Naive thymus-derived CD4-positive, alpha-beta T cell (primary cell): Measurements from ENCODE around the gene IGF2BP2. TPM values are rescaled to one million over a fixed set of nuclear protein-coding genes. Genes with fewer than 3 reads are reported as not detected.

Experiments used
- ATAC-seq: fragments of 150-1000 bp; cut with Tn5 transposase; 2 replicates; pipeline ENCODE4 v1.10.0; 2021; ENCODE audit warnings: mild to moderate bottlenecking, moderate library complexity
- CTCF ChIA-PET: fragments of 350-600 bp; sonication (Branson Sonifier 250); formaldehyde crosslinking; loops from one replicate; lab custom pipeline; 2021; ENCODE audit warnings: antibody characterized with exemption; lab: Charles Lee
- POLR2A ChIA-PET: fragments of 350-600 bp; sonication (Branson Sonifier 250); formaldehyde crosslinking; loops from one replicate; lab custom pipeline; 2021; ENCODE audit warnings: antibody characterized with exemption, inconsistent platforms; lab: Charles Lee
- DNase-seq, 9 donors: peaks; one replicate each; pipeline versions ENCODE4 v3.0.0 to v3.0.0-alpha.2; 2020 to 2022; ENCODE audit warnings: mixed read lengths in 1 of 9
- H3K27ac ChIP-seq: one replicate; pipeline ENCODE4 v1.7.0; 2013; ENCODE audit warnings: mild to moderate bottlenecking, low read depth, low read length, moderate library complexity
- H3K27me3 ChIP-seq, 2 donors: one replicate each; pipeline ENCODE4 v1.7.0; 2013; ENCODE audit warnings: low read length in 2 of 2, mild to moderate bottlenecking in 2 of 2, moderate library complexity in 2 of 2; ENCODE audit not compliant: control insufficient read depth in 2 of 2, insufficient read depth in 2 of 2
- H3K36me3 ChIP-seq, 3 experiments: 1 replicate in 2 of 3; 2 replicates in 1 of 3; pipeline ENCODE4 v1.7.0; 2013; ENCODE audit warnings: low read length in 3 of 3, mild to moderate bottlenecking in 3 of 3, moderate library complexity in 1 of 3; ENCODE audit not compliant: insufficient read depth in 3 of 3, control insufficient read depth in 2 of 3
- H3K4me1 ChIP-seq, 2 donors: one replicate each; pipeline ENCODE4 v1.7.0; 2013; ENCODE audit warnings: low read length in 2 of 2, mild to moderate bottlenecking in 2 of 2, moderate library complexity in 1 of 2; ENCODE audit not compliant: control insufficient read depth in 2 of 2, insufficient read depth in 2 of 2
- H3K4me3 ChIP-seq: 2 replicates; pipeline ENCODE4 v1.7.0; 2013; ENCODE audit warnings: mild to moderate bottlenecking, low read length
- H3K9me3 ChIP-seq, 3 experiments: 1 replicate in 2 of 3; 2 replicates in 1 of 3; pipeline ENCODE4 v1.7.0; 2013; ENCODE audit warnings: low read length in 3 of 3; ENCODE audit not compliant: control insufficient read depth in 2 of 3
- H3K27ac Mint-ChIP-seq, 9 donors: one replicate each; pipeline ENCODE4 v1.8.0; 2020 to 2022; ENCODE audit warnings: mixed read lengths in 9 of 9, mild to moderate bottlenecking in 8 of 9, moderate library complexity in 5 of 9, inconsistent platforms in 2 of 9
- H3K27me3 Mint-ChIP-seq, 5 donors: one replicate each; pipeline ENCODE4 v1.8.0; 2021 to 2022; ENCODE audit warnings: mixed read lengths in 5 of 5, mild to moderate bottlenecking in 1 of 5
- H3K36me3 Mint-ChIP-seq, 5 donors: one replicate each; pipeline ENCODE4 v1.8.0; 2020 to 2022; ENCODE audit warnings: mixed read lengths in 5 of 5, mild to moderate bottlenecking in 3 of 5, inconsistent platforms in 1 of 5
- H3K4me1 Mint-ChIP-seq, 7 donors: one replicate each; pipeline ENCODE4 v1.8.0; 2020 to 2022; ENCODE audit warnings: mixed read lengths in 7 of 7, mild to moderate bottlenecking in 3 of 7, inconsistent platforms in 1 of 7
- H3K4me3 Mint-ChIP-seq, 10 donors: one replicate each; pipeline ENCODE4 v1.8.0; 2020 to 2022; ENCODE audit warnings: mild to moderate bottlenecking in 10 of 10, mixed read lengths in 10 of 10, moderate library complexity in 6 of 10, inconsistent platforms in 2 of 10
- H3K9me3 Mint-ChIP-seq, 11 donors: one replicate each; pipeline ENCODE4 v1.8.0; 2020 to 2022; ENCODE audit warnings: mixed read lengths in 11 of 11, mild to moderate bottlenecking in 4 of 11, inconsistent platforms in 1 of 11, moderate library complexity in 1 of 11
- intact Hi-C, 2 donors: fragments of 100-400 bp; cut with micrococcal nuclease; formaldehyde crosslinking; loops; one replicate each; pipeline ENCODE4 v1.15.1; 2023
- polyA plus RNA-seq, 2 donors: library from polyadenylated mRNA; unstranded; fragments of 300-500 nt; fragmentation: Illumina TruSeq; gene quantifications; one replicate each; pipeline ENCODE4 v1.2.3, GENCODE V29; 2021
- total RNA-seq, 6 experiments: library from RNA in 5 of 6; stranded (reverse) in 5 of 6; gene quantifications; 1 replicate in 5 of 6; 2 replicates in 1 of 6; pipeline ENCODE4 v1.2.3 and lab custom pipeline; 2021 to 2026

The IGF2BP2 gene
- total and polyA plus RNA-seq, 7 experiments from 2014 or later = 0.14 to 5.0 (median 0.87) TPM; not detected in 3

- DNase-seq (no peak), ATAC-seq (no peak)
- Mint-ChIP-seq H3K9me3 (no peaks in the 10 kb centered on the region), H3K4me3 (no peak overlapping the region), H3K36me3 (no peaks in the 10 kb centered on the region), H3K27ac (no peak overlapping the region), H3K27me3 (peaks cover 7 to 24% (median 12%) of the 10 kb centered on the region in 5 donors), H3K4me1 (peaks cover 0 to 10% (median 0%) of the 10 kb centered on the region in 7 donors)
- Histone ChIP-seq H3K27ac (no peak overlapping the region), H3K9me3 (no peaks in the 10 kb centered on the region), H3K4me1 (no peaks in the 10 kb centered on the region), H3K27me3 (no peaks in the 10 kb centered on the region), H3K4me3 (no peak overlapping the region), H3K36me3 (no peaks in the 10 kb centered on the region)
- POLR2A ChIA-PET = interaction anchor here (0.5 kb wide), 1 partner anchor 191 kb away, joined by 3 read pairs; no protein-coding TSS in a partner anchor
- intact Hi-C loops = no loop called here
- CTCF ChIA-PET = interaction anchor here (1.9 kb wide), 1 partner anchor 10 kb away, joined by 5 read pairs; no protein-coding TSS in a partner anchor
These were observed 166.3 kb downstream of the IGF2BP2 start for GRCh38 chr3:185658504-185658912.

DNA sequence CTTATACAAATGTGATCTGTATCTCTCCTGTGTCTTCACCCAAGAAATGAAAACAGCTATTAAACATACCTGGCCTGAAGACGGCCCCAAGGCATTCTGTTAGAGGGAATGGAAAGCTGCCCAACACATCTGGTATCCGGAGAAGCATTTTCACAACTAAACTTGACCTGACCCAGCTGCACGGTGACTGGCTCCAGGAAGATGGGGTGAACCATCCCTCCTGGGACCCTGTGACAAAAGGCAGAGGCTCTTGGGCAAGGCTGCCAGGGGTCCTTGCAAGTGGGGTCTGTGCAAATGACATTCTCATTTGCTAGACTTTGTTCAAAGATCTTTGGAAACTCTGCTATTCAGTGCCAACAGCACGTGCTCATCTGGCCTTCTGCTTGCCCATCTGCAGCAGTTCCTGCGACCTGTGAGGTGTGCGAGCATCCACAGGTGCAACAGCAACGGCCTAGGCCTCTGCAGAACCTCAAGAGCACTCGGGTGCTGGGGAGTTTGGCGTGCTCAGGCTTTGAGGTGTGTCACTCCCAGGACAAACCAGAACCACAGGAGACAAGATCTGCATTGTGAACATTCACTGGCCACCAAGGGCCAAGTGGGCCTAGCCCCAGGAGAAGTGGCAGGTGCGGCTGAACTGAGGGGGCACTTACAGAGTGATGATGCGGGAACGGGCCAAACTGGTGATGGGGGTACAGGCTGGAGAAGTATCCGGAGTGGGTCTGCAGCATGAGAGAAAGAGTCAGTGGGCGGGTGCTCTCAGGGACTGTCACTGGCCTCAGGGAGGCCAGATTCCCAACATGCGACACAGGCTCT is 166.9 kb downstream of the IGF2BP2 start:
- Histone ChIP-seq H3K27ac (no peak overlapping the region), H3K27me3 (no peaks in the 10 kb centered on the region), H3K4me1 (no peaks in the 10 kb centered on the region), H3K4me3 (no peak overlapping the region), H3K36me3 (no peaks in the 10 kb centered on the region), H3K9me3 (no peaks in the 10 kb centered on the region)
- POLR2A ChIA-PET = interaction anchor here (0.5 kb wide), 1 partner anchor 191 kb away, joined by 3 read pairs; no protein-coding TSS in a partner anchor
- Mint-ChIP-seq H3K4me3 (no peak overlapping the region), H3K4me1 (peaks cover 0 to 10% (median 0%) of the 10 kb centered on the region in 7 donors), H3K36me3 (no peaks in the 10 kb centered on the region), H3K9me3 (no peaks in the 10 kb centered on the region), H3K27ac (no peak overlapping the region), H3K27me3 (peaks cover 6 to 18% (median 7%) of the 10 kb centered on the region in 5 donors)
- DNase-seq (no peak), ATAC-seq (no peak)
- intact Hi-C loops = no loop called here
- CTCF ChIA-PET = no interaction called here

DNA sequence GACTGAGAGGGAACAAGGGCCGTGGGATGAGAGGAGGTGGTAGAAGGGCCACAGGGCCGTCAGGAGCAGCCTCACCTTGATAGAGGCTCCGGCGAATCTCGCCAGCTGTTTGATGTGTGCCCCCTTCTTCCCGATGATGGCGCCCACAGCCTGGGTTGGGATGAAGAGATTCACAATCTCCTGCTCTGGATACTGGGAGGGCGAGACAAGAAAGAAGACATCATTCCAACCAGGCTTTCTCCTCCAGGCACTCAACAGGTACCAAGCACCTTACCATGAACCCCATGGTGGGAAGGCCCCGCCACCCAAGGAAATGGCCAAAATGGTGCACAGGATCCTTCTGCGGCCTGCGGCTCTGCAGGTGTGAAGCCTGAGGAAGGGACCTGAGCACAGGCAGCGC is 167.6 kb downstream of the IGF2BP2 start:
- POLR2A ChIA-PET = no interaction called here
- H3K27ac Mint-ChIP-seq = no peak overlapping the region

DNA sequence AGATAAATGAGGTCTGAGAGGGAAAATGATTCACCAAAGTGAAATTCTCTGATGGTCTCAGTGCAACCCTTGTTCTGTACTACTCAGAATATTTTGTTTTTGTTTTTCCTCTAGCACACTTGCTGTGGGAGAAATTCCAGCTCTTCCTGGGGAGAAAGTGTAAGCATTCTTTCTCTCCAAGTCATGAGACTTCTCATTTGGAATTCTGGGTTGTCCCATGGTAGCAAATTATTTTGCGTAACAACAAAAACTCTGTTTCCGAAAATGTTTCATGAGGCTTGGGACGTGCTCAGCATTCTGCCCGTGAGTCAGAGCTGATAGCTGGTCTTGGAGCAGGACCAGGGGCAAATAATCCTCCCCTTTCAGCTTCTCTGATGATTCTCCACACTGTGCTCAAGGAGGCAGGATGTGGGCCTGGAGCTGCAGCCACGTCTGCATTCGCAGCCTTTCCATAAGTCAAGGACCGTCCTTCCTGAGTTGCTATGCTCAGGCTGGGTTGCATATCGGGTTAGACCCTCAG is 168.5 kb downstream of the IGF2BP2 start:
- Mint-ChIP-seq H3K27ac (no peak overlapping the region), H3K36me3 (no peaks in the 10 kb centered on the region), H3K4me1 (peaks cover 0 to 7% (median 0%) of the 10 kb centered on the region in 7 donors), H3K27me3 (peaks cover 0 to 12% (median 0%) of the 10 kb centered on the region in 5 donors), H3K4me3 (no peak overlapping the region), H3K9me3 (no peaks in the 10 kb centered on the region)
- Histone ChIP-seq H3K4me1 (no peaks in the 10 kb centered on the region), H3K36me3 (no peaks in the 10 kb centered on the region), H3K9me3 (no peaks in the 10 kb centered on the region), H3K27me3 (no peaks in the 10 kb centered on the region), H3K27ac (no peak overlapping the region), H3K4me3 (no peak overlapping the region)
- intact Hi-C loops = no loop called here
- ChIA-PET POLR2A (no interaction called here), CTCF (no interaction called here)
- ATAC-seq (no peak), DNase-seq (no peak)

More for the DNA sequence above, 167.6 kb downstream of the IGF2BP2 start:
- H3K4me1 Mint-ChIP-seq = peaks cover 0 to 10% (median 0%) of the 10 kb centered on the region in 7 donors
- Histone ChIP-seq H3K27me3 (no peaks in the 10 kb centered on the region), H3K4me3 (no peak overlapping the region), H3K4me1 (no peaks in the 10 kb centered on the region), H3K27ac (no peak overlapping the region), H3K36me3 (no peaks in the 10 kb centered on the region), H3K9me3 (no peaks in the 10 kb centered on the region)
- H3K36me3 Mint-ChIP-seq = no peaks in the 10 kb centered on the region
- peaks cover 4 to 18% (median 6%) of the 10 kb centered on the region in 5 donors for H3K27me3 Mint-ChIP-seq
- intact Hi-C loops = no loop called here
- H3K9me3 Mint-ChIP-seq = no peaks in the 10 kb centered on the region
- CTCF ChIA-PET = no interaction called here
- no peak for DNase-seq
- no peak overlapping the region for H3K4me3 Mint-ChIP-seq
- no peak for ATAC-seq

DNA sequence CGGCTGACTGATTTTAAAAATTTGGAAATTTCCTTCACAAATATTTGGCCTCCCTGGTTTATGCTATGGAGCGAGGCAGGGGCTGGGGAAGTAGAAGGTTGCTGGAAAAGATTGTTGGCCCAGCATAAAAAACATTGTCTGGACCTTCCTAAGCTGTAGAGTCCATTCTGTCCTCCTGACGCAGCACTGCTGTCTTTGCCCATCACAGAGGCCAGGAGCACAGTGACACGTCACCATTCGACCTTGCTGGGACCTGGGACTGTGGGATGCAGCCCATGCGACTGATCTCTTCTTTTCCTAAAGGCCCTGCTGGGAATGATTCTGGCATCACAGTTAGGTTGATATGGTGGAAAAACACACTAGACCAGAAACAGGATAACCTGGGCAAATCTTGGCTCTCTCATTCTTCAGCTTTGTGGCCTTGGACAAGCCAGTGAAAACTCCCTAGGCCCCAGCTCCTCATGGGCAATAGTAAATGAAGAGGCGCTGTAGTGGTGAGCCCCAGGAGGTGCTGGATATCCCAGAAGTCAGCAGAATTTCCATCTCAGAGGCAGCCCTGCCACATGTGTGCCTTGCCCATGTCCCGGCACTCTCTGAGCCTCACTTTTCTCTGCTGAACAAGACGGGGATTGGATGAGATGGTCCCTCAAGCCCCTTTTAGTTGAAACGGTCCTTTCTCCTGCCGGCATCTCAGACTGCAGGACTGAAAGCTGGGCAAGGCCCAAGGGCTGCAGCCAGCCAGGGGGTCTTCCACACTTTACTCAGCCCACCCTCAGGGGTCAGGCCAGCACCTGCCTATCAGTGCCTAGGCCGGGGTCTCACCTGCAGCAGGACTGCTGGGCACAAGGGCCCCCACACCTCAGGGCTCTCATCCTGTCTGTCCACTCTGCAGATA is 169.2 kb downstream of the IGF2BP2 start:
- no peaks in the 10 kb centered on the region for H3K9me3 ChIP-seq
- ChIA-PET POLR2A (no interaction called here), CTCF (no interaction called here)
- no peak overlapping the region for H3K27ac ChIP-seq
- no peaks in the 10 kb centered on the region for H3K4me1 ChIP-seq
- peaks cover 0 to 5% (median 0%) of the 10 kb centered on the region in 7 donors for H3K4me1 Mint-ChIP-seq
- no peak overlapping the region for H3K4me3 ChIP-seq
- H3K36me3 Mint-ChIP-seq = no peaks in the 10 kb centered on the region
- no peaks in the 10 kb centered on the region for H3K36me3 ChIP-seq
- no peak for DNase-seq
- no peaks in the 10 kb centered on the region for H3K27me3 ChIP-seq
- H3K27me3 Mint-ChIP-seq = peaks cover 0 to 12% (median 0%) of the 10 kb centered on the region in 5 donors
- intact Hi-C loops = no loop called here
- no peaks in the 10 kb centered on the region for H3K9me3 Mint-ChIP-seq
- no peak for ATAC-seq
- H3K27ac Mint-ChIP-seq = no peak overlapping the region
- no peak overlapping the region for H3K4me3 Mint-ChIP-seq

- Histone ChIP-seq H3K4me3 (no peak overlapping the region), H3K36me3 (no peaks in the 10 kb centered on the region), H3K4me1 (no peaks in the 10 kb centered on the region), H3K9me3 (no peaks in the 10 kb centered on the region), H3K27ac (no peak overlapping the region), H3K27me3 (no peaks in the 10 kb centered on the region)
- Mint-ChIP-seq H3K27me3 (peaks cover 0 to 12% (median 0%) of the 10 kb centered on the region in 5 donors), H3K9me3 (no peaks in the 10 kb centered on the region), H3K4me3 (no peak overlapping the region), H3K27ac (no peak overlapping the region), H3K4me1 (no peaks in the 10 kb centered on the region), H3K36me3 (no peaks in the 10 kb centered on the region)
- DNase-seq (no peak), ATAC-seq (no peak)
- intact Hi-C loops = no loop called here
- ChIA-PET POLR2A (no interaction called here), CTCF (no interaction called here)
These were observed 170.1 kb downstream of the IGF2BP2 start for GRCh38 chr3:185654758-185655145.
